COLO829 (cell line): ENCODE measurements around the gene URGCP.
"Not testable (repeated sequence)": the region's sequence is repeated elsewhere in the genome, so short reads cannot be mapped to it uniquely, and the experiment has no call there.

Source experiments
- DNase-seq: peaks from one replicate; pipeline ENCODE4 v3.0.0; 2012; ENCODE audit warnings: low spot score

URGCP gene

DNA sequence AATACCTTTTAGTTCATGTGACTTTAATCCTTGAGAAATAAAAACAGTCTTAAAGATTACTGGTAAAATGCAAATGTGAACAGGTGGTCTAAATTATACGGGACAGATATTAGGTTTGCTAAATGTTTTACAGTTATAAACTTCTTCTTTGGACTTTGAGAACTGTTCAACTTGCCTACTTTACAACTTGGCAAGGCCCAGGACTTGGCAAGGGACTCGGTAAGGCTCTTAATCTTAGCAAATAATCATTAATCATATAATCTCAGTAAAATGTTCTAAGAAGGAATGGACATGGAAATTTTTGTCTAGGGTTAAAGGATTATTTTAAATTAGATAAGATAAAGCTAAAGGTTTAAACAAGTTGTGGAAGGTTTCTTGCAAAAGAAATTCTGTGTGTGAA, 15.0 kb upstream of the URGCP start:
- DNase-seq, result no peak

DNA sequence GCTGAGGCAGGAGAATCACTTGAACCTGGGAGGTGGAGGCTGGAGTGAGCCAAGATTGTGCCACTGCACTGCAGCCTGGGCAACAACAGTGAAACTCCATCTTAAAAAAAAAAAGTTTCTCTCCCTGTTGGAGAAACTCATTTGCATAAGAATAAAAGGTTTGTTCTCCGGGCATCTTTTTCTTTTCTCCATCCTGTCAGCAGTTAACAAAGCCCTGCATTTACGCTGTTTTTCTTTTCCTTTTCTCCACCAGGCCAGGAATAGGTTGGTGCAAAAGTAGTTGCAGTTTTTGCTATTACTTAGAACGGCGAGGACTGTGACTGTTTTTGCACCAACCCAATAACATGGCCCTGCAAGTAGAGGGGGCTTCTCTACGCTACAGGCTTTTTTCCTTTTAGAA, 9.5 kb upstream of the URGCP start:
- no peak for DNase-seq

DNA sequence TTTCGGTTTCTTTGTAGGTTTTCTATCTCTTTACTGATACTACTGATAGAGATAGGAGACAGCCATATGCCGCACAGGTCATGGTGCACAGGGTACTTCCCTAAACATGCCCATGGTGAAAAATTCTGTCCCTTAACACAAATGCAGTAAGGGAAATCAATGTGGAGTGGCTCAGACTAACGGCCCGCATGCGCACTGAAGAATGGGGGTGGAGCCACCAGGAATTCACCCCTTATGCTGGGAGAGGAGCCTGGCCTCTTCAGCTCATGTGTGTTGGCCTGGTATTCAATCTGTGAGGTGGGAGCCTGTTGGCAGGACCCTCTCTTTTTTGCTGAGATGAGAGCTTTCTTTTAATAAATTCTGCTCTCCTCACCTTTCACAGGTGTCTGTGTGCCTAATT, 8.4 kb upstream of the URGCP start:
- DNase-seq, result no peak

DNA sequence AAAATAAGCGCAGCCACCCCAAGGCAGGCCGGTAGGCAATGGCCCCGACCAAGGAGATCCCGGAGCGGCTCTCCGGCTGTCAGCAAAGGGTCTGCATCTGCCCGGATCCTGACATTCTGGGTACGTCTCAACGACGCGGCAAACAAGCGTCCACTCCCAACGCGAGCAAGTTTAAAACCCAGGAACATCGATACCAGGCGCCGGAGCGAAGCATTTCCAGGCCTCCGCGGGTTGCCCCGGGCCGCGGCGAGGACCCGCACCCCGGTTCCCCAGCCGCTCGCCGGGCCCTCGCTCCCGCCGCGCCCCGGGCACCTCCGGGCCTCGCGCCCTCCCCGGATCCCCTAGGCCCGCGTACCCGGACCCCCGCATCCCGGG, 453 bp downstream of the URGCP start:
- peak; percentile 32 for DNase-seq

DNA sequence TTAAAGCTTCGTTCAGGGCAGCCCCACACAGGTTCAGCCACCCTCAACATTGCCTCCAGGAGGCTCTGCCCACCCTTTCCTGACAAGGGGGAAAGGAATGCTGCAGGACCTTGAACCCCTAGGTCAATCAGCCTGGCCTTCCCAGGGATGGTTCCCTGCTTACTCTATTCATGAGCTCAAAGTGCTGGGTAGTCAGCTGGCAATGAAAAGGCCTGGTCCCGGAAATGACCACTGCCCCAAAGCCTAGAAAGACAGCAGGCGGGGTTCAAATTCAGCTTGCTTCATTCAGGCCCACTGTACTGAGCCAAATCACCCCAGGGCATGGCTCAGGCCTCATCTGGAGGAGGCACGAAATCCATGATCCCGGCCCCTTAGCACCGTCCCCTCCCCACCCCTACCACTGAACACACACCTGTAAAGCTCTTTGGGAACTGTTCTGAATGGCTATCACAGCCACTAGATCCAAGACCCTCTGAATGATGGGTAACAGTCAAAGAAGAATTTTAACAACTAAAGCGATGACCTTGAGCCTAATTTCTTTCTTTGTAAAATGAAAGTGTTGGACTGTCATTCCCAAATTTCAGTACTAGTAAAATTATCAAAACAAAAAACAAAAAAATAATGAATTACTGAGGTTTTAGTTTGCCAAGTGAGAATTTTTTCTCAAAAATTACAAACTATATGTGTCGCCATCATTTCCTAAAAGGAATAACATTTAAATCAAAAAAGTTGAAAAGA, 1.0 kb downstream of the URGCP start:
- DNase-seq, result peak; percentile 31

DNA sequence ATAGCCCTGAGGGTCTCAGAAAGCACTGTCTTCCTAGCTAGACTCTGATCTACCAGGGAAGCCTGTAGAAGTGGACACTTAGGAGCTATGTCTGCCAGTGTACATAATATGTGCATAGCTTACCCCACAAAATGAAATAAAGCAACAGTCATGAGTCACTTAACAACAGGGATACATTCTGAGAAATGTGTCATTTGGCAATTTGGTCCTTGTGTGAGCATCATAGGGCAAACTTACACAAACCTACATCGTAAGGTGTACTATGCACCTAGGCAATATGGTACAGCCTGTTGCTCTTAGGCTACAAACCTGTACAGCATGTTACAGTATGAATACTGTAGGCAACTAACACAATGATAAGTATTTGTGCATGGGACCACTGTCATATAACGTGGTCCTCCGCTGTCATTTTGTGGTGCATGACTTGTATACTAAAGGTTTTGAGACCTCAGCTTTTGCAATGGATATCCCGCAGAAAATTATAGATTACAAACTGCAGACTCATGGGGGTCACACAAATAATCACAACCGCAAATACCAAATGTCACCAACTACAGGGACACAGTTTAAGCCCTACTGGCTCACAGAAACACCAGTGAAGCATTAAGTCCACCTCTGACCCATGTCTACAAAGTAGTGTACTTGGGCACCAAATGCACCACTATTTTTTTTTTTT, 1.7 kb downstream of the URGCP start:
- DNase-seq, result no peak

DNA sequence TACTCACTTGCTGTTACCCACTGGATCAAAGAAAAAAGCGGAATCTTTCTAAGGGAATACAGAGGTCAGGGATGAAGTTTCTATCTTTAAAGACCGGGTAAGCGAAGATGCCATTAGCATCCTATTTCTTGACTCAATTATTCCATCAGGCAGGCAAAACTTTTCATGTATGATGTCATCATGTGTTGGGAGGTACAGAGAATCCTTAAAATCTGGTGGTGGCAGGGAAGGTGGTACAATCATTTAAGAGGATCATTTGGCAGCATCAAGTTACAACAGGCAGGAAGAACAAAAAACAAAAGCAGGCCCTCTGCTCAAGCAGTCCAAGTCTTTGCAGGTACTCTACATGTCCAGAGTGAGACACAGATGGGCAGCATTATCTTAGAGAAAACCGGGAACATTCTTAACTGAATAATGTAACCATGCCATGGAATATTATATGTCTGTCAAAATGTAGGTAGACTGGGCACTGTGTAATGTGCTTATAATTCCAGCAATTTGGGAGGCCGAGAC, 3.8 kb downstream of the URGCP start:
- no peak for DNase-seq

DNA sequence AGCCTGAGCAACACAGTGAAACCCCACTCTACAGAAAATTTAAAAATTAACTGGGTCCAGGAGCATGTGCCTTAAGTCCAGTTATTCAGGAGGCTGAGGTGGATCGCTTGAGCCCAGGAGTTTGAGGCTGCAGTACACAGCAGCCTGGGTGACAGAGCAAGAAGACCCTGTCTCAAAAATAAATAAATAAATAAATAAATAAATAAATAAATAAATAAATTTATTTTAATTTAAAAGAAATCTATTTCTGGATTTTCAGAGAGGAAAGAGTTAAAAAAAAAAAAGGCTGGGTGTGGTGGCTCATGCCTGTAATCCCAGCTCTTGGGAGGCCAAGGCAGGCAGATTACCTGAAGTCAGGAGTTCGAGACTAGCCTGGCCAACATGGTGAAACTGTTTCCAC, 7.8 kb downstream of the URGCP start:
- DNase-seq, result not testable (repeated sequence)

DNA sequence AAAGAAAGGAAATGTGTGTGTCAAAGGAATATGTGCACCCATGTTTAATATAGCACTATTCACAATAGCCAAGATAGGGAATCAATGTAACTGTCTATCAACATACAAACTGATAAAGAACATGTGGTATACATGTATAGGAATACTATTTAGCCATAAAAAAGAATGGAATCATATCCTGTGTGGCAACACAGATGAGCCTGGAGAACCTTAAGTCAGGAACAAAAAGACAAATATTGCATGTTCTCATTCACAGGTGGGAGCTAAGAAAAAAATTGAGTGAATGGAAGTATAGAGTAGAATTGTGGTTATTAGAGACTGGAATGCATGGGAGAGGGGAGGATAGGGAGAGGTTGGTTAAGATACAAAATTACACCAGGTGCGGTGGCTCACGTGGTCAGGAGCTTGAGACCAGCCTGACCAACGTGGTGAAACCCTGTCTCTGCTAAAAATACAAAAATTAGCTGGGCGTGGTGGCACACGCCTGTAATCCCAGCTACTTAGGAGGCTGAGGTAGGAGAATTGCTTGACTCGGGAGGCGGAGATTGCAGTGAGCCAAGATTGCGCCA, 10.5 kb downstream of the URGCP start:
- no peak for DNase-seq

DNA sequence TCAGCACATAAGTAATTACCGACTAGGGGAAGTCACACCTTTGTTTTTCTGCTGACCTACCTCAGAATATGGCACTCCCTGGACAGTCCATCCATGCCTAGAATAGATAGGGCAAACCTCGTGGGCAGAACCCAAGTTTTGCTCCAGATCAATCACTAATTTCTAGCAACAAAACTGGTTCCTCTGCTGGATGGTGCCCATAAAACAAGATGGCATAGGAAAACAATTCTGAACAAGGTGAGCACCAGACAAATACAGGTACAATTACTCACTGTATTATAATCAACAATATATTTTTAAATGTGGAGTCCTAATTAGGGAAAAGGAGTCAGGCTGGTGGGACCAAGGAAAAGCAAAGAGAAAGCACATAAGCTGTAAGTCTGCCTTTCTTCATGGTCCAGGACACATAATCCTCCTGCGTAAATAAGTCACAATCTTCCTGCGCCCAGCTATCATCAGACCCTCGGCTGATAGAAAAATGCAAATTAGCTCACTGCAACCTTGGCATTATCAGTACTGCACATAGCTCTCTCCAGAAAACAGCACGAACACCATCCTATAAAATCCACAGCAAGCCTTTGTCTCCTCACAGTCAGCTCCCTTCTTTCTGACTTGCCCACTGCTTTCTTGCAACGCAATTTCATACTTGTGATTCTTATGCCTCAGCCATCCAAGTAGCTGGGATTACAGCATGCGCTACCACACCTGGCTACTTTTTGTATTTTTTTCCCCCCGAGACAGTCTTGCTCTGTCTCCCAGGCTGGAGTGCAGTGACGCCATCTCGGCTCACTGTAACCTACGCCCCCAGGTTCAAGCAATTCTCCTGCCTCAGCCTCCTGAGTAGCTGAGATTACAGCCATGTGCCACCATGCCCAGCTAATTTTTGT, 15.1 kb downstream of the URGCP start:
- no peak for DNase-seq

DNA sequence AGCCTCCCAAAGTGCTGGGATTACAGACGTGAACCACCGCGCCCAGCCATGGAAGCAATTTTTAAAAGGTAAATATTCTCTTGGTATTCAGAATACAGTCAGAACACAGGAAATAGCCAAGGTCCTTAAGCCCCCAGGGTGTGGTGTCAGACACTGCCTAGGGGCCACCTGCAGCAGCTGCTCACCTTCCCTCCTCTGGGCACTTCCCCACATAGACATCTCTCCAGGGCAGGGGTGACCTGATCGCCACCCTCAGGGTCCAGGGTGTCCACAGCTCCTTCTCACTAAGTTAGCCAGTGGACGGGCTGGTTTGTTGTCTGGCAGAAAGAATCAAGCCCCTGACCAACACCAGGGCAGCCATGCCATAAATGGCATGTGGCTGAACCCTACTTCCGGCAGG, 15.9 kb downstream of the URGCP start:
- DNase-seq, result no peak

DNA sequence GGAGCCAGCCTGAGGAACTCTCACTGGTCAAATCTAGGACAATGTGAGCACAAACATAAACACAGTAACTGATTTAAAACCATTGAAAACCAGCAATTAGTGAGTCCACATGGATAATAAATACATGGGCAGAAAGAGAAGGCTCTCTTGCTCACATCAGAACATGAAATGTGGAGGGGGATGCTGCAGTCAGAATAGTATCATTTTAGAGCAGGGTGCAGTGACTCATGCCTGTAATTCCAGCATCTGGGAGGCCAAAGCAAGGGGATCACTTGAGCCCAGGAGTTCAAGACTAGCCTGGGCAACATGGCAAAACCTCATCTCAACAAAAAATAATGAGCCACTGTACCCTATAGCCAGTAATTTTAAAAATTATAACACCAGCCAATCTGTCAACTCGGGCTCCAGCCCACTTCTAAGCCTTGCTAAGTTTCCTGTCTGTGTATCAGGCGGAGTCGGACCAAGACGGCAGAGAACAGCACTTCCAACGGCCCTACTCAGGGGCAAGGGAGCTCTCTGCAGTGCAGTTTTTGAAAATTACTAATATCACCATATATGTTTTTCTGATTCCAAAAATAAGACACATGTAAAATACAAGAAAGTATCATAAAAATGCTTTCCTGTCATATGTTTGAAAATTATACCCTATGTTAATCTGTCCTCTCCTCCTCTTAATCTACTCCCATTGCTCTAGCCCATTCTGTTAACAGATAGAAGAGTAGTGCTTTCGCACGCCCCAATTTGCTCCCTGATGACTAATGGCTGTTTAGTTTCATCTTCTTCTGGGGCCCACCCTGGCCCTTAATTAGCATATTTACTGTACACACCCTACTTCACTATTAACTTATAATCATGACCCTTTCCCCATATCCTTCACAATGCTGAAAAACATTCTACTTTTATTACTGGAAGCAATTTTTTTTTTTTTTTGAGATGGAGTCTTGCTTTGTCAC, 17.1 kb downstream of the URGCP start:
- DNase-seq, result no peak

DNA sequence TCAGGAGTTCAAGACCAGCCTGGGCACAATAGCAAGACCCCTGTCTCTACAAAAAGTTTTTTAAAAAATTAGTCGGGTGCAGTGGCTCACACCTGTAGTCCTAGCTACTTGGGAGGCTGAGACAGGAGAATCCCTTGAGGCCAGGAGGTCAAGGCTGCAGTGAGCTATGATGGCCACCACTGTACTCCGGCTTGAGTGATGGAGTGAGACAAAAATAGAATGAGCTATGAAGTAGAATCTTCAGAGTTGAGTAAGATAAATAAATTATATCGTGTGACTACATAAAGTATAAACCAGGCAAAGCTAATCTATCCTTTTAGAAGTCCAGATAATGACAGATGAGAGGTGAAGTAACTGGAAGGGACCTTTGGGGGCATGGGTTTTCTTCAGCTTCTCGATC, 21.8 kb downstream of the URGCP start:
- DNase-seq, result no peak

DNA sequence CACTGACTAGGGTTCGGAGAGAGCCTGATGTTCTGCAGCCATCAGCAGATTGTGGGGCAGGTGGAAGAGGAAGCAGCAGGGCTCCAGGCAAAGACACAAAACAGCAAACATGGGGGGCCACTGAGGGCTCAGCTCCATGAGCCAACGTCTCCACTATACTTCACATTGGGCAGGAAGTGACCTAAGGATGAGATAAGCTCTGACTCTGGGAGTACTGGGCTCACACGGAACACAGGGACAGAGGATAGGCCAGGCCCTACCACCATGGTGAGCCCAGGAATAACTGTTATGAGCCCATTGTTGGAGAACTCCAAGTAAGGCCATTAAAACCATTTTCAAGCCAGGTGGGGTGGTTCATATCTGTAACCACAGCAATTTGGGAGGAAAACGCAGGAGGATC, 22.2 kb downstream of the URGCP start:
- DNase-seq, result no peak

DNA sequence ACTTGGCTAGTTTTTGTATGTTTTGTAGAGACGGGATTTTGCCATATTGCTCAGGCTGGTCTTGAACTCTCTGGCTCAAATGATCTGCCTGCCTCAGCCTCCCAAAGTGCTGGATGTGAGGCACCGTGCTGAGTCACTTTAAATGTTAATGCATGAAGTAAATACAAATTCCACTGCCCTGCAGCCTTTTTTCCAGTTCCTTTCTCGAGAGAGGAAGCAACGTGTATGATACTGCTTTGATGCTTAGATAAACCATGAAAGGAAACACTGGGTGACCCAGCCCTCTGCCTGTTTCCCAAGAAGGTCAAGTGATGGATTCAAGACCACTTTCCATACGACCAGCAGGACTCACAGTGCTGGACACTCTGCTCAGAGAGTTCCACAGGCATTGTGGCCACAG, 25.8 kb downstream of the URGCP start:
- no peak for DNase-seq

DNA sequence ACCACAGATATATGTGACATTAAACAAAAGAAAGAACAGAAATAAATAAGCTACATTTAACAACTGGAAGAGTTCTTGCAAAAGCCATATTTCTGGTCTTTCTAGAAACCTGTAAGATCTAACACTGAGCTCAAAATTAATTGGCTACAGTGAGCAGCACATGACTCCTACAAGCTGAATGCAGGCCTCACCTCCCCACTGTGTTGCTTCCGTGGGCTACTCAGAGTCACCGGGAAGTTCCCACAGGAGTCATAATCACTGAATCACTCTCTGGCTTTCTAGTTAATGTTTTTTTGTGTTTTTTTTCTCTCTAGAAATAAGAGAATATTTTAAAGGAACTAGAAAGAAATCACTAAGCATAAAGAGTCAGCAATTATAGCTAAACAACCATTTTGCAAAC, 26.9 kb downstream of the URGCP start:
- DNase-seq, result no peak

DNA sequence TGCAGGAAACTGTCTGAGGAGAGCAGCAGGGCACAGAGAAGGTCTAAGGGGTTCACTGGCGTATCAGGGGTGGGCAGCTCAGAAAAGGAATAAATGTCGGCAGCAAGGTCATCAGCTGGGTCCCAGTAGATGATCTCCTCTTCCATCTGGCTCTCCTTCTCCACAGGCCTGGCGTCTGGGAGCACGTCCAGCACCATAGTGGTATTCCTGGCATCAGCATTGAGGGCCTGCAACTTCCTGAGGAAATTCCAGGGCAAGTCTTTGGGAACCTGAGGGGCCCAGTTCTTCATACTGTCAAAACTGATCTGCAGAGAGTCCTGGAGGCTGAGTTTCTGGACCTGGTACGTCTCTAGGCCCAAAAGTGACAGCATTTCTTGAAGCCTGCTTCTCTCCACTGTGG, 27.5 kb downstream of the URGCP start:
- DNase-seq, result no peak

DNA sequence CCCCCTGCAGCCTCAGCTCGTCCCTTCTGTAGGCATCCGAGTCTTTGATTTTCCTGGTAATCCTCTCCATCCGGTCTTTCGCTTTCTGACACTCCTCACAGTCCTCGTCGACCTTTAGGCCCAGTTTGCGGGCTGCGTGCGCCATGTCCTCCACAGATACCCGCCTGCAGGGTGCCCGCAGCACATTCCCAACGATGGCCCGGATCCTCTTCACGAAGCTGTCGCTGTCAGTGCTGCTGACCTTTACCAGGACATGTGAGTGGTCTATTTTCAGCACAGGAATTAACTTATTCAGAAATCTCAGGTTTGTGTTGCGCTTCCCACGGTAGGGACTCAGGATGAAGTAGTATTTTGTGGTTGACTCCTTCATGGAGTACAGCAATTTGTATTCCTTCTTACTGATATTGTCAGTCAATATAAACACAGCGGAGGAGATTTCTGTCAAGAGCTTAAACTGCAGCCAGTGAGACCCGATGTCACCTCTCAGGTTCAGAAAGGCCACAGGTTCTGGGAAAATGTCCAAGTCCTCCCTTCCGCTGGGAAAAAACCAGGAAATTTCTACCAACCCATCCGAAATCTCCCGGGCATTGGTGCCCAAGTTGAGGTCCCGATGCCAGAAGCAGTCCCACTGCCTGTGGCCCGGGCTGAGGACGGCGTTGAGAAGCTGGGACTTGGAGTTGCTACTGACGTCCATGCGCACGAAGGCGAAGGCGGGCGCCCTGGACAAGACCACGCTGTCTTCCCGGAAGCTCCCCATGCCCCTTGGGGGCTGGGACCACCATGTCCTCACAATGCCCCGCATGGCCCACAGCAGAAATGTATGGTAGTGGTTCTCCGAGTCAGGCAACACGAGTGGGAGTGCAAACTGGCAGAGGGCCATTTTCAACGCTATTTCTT, 28.2 kb downstream of the URGCP start:
- DNase-seq, result no peak

DNA sequence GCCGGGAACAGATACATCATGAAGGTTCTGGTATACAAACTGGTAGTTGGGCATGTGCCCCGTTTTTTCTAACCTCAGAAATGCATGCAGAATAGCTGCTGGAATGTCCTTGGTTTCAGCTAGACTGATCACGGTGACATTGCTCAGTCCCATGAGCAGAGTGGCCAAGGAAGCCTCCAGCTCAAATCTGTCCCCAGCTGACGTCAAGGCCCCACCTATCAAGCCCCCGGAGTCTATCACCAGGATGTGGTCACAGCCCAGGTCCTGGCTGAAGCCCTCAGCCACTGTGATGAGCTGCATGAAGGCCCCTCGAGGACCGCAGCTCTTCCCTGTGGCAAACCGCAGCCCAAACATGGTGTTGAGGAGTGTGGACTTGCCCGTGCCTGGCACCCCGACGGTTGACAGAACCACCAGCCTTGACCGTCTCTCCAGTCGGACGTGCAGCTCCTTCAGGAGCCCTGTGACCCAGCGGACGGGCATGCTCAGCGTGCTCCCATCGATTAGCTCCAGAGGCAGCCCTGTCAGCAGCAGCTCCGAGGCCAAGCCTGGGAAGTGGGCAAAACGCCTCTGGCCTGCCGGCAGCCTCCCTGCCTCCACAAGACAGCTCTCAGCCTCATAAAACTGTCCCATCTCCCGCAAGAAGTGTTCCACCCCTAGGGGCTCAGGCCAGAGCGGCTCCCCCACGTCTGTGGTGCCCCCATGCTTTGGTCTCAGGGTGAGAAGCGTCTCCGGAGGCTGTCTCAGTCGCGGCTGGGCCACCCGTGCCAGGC, 29.2 kb downstream of the URGCP start:
- no peak for DNase-seq
